ENCODE measurements around the gene C2orf42. TPM values are rescaled to one million over a fixed set of nuclear protein-coding genes. Genes with fewer than 3 reads are reported as not detected.

C2orf42 gene
- total RNA-seq, 6 experiments from 2014 or later, result 10.9 to 22.5 (median 16.7) TPM

DNA sequence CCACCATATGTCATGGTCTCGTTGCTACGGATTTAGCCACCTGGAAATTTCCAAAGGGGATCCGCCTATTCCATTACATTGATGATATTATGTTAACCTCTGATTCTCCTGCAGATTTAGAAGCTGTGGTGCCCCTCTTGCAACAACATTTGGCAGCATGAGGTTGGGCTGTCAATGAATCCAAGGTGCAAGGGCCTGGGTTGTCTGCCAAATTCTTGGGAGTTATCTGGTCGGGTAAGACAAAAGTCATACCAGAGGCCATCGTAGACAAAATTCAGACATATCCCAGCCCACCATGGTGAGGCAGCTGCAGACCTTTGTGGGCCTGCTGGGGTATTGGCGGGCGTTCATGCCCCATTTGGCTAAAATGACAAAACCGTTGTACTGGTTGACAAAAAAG is 13.6 kb upstream of the C2orf42 start:
- no peaks in the 10 kb centered on the region for H3K9me3 ChIP-seq
- H3K4me1 ChIP-seq, result peaks cover 0 to 25% (median 3%) of the 10 kb centered on the region in 4 donors
- no peak overlapping the region for H3K27ac ChIP-seq
- H3K27me3 ChIP-seq, result no peaks in the 10 kb centered on the region
- DNase-seq, result peak in 1 of 3 donors; percentile 66
- intact Hi-C loops (cut with DNase I), result no loop called here
- TF ChIP-seq, protein P1, sequence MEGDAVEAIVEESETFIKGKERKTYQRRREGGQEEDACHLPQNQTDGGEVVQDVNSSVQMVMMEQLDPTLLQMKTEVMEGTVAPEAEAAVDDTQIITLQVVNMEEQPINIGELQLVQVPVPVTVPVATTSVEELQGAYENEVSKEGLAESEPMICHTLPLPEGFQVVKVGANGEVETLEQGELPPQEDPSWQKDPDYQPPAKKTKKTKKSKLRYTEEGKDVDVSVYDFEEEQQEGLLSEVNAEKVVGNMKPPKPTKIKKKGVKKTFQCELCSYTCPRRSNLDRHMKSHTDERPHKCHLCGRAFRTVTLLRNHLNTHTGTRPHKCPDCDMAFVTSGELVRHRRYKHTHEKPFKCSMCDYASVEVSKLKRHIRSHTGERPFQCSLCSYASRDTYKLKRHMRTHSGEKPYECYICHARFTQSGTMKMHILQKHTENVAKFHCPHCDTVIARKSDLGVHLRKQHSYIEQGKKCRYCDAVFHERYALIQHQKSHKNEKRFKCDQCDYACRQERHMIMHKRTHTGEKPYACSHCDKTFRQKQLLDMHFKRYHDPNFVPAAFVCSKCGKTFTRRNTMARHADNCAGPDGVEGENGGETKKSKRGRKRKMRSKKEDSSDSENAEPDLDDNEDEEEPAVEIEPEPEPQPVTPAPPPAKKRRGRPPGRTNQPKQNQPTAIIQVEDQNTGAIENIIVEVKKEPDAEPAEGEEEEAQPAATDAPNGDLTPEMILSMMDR (IDR thresholded peaks at IDR 0.05), result no peak
- TF ChIP-seq POLR2A (IDR thresholded peaks at IDR 0.05), result no peak
- H3K4me3 ChIP-seq, result no peak overlapping the region
- no peaks in the 10 kb centered on the region for H3K36me3 ChIP-seq
- ATAC-seq, result peak in 2 of 4 donors; percentile 53 to 74
- 63% methylated on average over 2 of the region's 8 CpGs for WGBS (ENCODE audit: insufficient coverage, low coverage, low lambda C conversion rate, missing lambda C conversion rate)

DNA sequence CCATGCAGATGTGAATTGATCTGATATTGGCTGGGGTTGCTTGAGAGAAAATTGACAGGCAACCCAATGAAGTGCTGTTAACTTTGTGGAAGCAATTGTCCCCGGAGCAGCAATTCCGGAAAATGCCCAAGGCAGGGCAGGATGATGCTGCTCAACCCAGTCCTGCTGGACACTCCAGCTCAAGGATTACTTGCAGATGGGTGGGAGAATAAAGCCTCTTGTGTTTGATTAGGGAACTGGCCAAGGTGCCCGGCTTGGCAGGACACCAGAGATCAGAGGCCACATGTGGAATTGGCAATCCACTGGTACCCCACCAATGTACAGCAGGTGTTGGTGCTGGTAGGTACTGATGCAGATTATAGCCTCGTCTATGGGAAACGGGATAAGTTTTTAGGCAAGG is 12.3 kb upstream of the C2orf42 start:
- Histone ChIP-seq H3K9me3 (no peaks in the 10 kb centered on the region), H3K27ac (no peak overlapping the region), H3K4me3 (no peak overlapping the region), H3K27me3 (no peaks in the 10 kb centered on the region), H3K4me1 (peaks cover 0 to 25% (median 3%) of the 10 kb centered on the region in 4 donors), H3K36me3 (no peaks in the 10 kb centered on the region)
- intact Hi-C loops (cut with DNase I), result no loop called here
- ATAC-seq, result peak; percentile 63 to 83 (median 74)
- 57% methylated on average over 4 of the region's 5 CpGs for WGBS (ENCODE audit: insufficient coverage, low coverage, low lambda C conversion rate, missing lambda C conversion rate)
- peak in 2 of 3 donors; percentile 65 to 79 for DNase-seq
- no peak for TF ChIP-seq POLR2A (IDR thresholded peaks at IDR 0.05)
- TF ChIP-seq, protein P1 (IDR thresholded peaks at IDR 0.05), result no peak

- Histone ChIP-seq H3K4me3 (no peak overlapping the region), H3K36me3 (no peaks in the 10 kb centered on the region), H3K4me1 (peaks cover 0 to 25% (median 3%) of the 10 kb centered on the region in 4 donors), H3K27me3 (no peaks in the 10 kb centered on the region), H3K9me3 (no peaks in the 10 kb centered on the region), H3K27ac (no peak overlapping the region)
- intact Hi-C loops (cut with DNase I), result no loop called here
- TF ChIP-seq POLR2A (IDR thresholded peaks at IDR 0.05), result no peak
- TF ChIP-seq, protein P1 (IDR thresholded peaks at IDR 0.05), result no peak
- ATAC-seq (no peak), DNase-seq (no peak)
- 70% methylated on average over 3 of the region's 9 CpGs for WGBS (ENCODE audit: insufficient coverage, low coverage, low lambda C conversion rate, missing lambda C conversion rate)
These were observed 11.5 kb upstream of the C2orf42 start for GRCh38 chr2:70202236-70202806.

GRCh38 chr2:70201831-70202230 is 11.0 kb upstream of the C2orf42 start:
- Histone ChIP-seq H3K36me3 (no peaks in the 10 kb centered on the region), H3K4me1 (peaks cover 0 to 25% (median 3%) of the 10 kb centered on the region in 4 donors), H3K4me3 (no peak overlapping the region), H3K27me3 (no peaks in the 10 kb centered on the region), H3K27ac (no peak overlapping the region), H3K9me3 (no peaks in the 10 kb centered on the region)
- DNase-seq (no peak), ATAC-seq (no peak)
- TF ChIP-seq, protein P1 (IDR thresholded peaks at IDR 0.05), result no peak
- no peak for TF ChIP-seq POLR2A (IDR thresholded peaks at IDR 0.05)
- 79% methylated on average over 4 of the region's 6 CpGs for WGBS (ENCODE audit: insufficient coverage, low coverage, low lambda C conversion rate, missing lambda C conversion rate)
- intact Hi-C loops (cut with DNase I), result no loop called here

Data from right lobe of liver (tissue), 6 donors.